IPS-18a (cell line): ENCODE data around the gene TTC28.

Experiments used
- H3K27ac ChIP-seq: one replicate; pipeline ENCODE4 v1.5.1; 2013; ENCODE audit warnings: low read length
- H3K27me3 ChIP-seq: one replicate; pipeline ENCODE4 v1.6.1; 2013; ENCODE audit warnings: mild to moderate bottlenecking, low read length; ENCODE audit not compliant: control insufficient read depth, insufficient read depth
- H3K36me3 ChIP-seq: one replicate; pipeline ENCODE4 v1.6.1; 2013; ENCODE audit warnings: low read depth, low read length; ENCODE audit not compliant: control insufficient read depth
- H3K4me1 ChIP-seq: one replicate; pipeline ENCODE4 v1.6.1; 2013; ENCODE audit warnings: low read depth, low read length; ENCODE audit not compliant: control insufficient read depth
- H3K4me3 ChIP-seq: one replicate; pipeline ENCODE4 v1.5.1; 2013; ENCODE audit warnings: low read length
- H3K9ac ChIP-seq: one replicate; pipeline ENCODE4 v1.6.1; 2013; ENCODE audit warnings: mild to moderate bottlenecking, low read length, moderate library complexity
- H3K9me3 ChIP-seq: one replicate; pipeline ENCODE4 v1.6.1; 2013; ENCODE audit warnings: low read depth, low read length; ENCODE audit not compliant: control insufficient read depth

The TTC28 gene

GRCh38 chr22:28428271-28428670, 251.4 kb downstream of the TTC28 start:
- H3K27me3 ChIP-seq = no peaks in the 10 kb centered on the region
- peaks cover 9% of the 10 kb centered on the region for H3K4me1 ChIP-seq
- H3K36me3 ChIP-seq = no peaks in the 10 kb centered on the region
- H3K9ac ChIP-seq = no peak overlapping the region
- H3K9me3 ChIP-seq = no peaks in the 10 kb centered on the region
- no peak overlapping the region for H3K4me3 ChIP-seq
- no peak overlapping the region for H3K27ac ChIP-seq

DNA sequence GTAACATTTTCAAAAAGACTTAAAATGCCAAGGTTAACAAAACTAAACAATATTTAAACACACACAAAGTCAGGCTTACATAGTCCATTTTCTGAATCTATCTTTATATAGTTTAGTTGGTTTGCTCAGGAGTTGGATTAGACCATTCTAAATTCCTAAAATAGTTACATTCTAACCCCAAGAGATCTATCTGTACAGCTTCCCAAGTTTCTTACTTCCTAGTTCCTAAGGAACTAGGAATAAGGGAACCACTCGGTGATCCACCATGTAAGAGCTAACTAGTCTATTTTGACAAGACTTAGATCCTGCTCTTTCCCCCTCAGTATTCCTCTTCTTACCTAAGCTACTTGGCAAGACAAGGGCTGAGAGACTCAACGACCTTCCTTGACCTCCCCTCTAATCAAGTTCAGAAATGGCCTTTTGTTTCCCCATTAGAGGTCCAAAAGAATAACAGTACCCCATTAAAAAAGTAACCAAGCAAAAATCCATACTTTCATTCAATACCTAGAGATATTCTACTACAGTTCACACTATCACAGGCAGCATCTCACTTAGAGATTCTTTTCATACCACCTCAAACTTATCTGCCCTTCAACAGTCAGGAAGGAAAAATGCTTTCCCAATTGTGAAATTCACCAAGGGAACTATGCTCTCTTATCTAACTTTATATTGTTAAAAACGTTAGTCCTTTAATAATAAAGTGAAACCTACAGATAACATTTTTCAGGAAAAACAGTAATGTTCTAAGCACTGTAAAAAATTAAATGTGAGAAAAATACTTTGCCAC, 253.1 kb downstream of the TTC28 start:
- H3K9ac ChIP-seq = no peak overlapping the region
- no peaks in the 10 kb centered on the region for H3K36me3 ChIP-seq
- no peaks in the 10 kb centered on the region for H3K27me3 ChIP-seq
- H3K27ac ChIP-seq = no peak overlapping the region
- peaks cover 9% of the 10 kb centered on the region for H3K4me1 ChIP-seq
- no peak overlapping the region for H3K4me3 ChIP-seq
- no peaks in the 10 kb centered on the region for H3K9me3 ChIP-seq

GRCh38 chr22:28425211-28425610, 254.4 kb downstream of the TTC28 start:
- no peaks in the 10 kb centered on the region for H3K9me3 ChIP-seq
- no peak overlapping the region for H3K27ac ChIP-seq
- no peak overlapping the region for H3K9ac ChIP-seq
- peaks cover 9% of the 10 kb centered on the region for H3K4me1 ChIP-seq
- no peaks in the 10 kb centered on the region for H3K36me3 ChIP-seq
- H3K27me3 ChIP-seq = no peaks in the 10 kb centered on the region
- no peak overlapping the region for H3K4me3 ChIP-seq

GRCh38 chr22:28424427-28425080, 255.1 kb downstream of the TTC28 start:
- H3K27me3 ChIP-seq = no peaks in the 10 kb centered on the region
- peaks cover 9% of the 10 kb centered on the region for H3K4me1 ChIP-seq
- H3K27ac ChIP-seq = peak overlapping the region; percentile 49
- H3K9ac ChIP-seq = no peak overlapping the region
- no peak overlapping the region for H3K4me3 ChIP-seq
- no peaks in the 10 kb centered on the region for H3K36me3 ChIP-seq
- H3K9me3 ChIP-seq = no peaks in the 10 kb centered on the region

DNA sequence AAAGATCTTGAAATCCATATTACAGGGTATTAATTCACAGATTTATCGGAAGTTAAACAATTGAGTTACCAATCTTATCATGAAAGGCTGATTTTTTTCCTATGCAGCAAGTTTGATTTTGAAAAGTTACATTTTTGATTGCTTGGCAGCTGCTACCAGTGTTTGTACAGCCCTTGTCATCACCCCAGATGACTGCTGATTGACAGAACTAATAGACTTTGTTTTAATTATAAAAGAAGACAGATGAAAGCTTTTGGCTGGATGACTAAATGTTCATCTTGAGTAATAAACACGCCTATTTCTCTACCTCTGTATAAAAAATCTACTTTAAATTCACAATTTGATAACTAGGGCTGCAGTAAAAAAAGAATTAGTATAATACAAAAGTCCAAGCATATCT, 259.7 kb downstream of the TTC28 start:
- Histone ChIP-seq H3K9me3 (no peaks in the 10 kb centered on the region), H3K4me3 (no peak overlapping the region), H3K27me3 (no peaks in the 10 kb centered on the region), H3K9ac (no peak overlapping the region), H3K4me1 (peaks cover 12% of the 10 kb centered on the region), H3K36me3 (no peaks in the 10 kb centered on the region), H3K27ac (no peak overlapping the region)

DNA sequence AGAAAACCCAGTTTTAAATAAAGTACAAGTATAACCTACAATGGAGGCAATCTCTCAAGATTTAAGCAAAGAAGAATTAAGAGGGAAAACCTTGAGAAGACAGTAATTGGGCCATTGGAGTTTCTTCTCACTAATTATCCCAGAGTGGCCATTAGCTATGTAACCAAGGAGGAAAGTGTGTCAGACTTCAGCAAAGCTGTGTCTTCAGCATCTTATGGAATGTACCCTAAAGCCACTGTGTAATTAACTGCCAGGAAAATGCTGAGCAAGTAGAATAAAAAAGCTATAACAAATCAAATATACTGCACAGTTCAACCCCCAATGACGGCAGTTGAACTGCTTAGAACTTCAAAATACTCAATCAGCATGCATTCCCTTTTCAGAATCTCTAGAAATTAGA, 261.6 kb downstream of the TTC28 start:
- Histone ChIP-seq H3K4me1 (peaks cover 6% of the 10 kb centered on the region), H3K9ac (no peak overlapping the region), H3K4me3 (no peak overlapping the region), H3K27me3 (no peaks in the 10 kb centered on the region), H3K36me3 (no peaks in the 10 kb centered on the region), H3K9me3 (no peaks in the 10 kb centered on the region), H3K27ac (no peak overlapping the region)

- Histone ChIP-seq H3K9ac (no peak overlapping the region), H3K9me3 (no peaks in the 10 kb centered on the region), H3K27ac (no peak overlapping the region), H3K4me1 (peaks cover 6% of the 10 kb centered on the region), H3K4me3 (no peak overlapping the region), H3K36me3 (no peaks in the 10 kb centered on the region), H3K27me3 (no peaks in the 10 kb centered on the region)
Observed at GRCh38 chr22:28417431-28417830, 262.2 kb downstream of the TTC28 start.

DNA sequence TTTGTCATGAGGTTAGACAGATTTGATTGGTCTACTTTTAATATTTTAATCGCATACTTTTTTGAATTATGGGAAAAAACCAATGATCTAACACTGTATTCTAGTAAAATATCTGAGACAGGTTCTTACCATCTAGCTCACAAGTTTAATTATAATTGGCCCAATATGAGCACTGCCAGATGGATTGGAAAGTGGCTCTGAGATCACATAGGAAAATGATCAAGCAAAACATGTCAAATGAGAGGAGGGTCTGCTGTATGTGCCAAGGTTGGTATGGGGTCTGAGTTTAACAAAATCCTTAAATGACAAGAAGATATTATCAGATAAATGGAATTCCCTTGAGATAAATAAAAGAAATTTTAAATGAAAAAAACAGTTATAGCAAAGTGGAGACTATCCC, 264.7 kb downstream of the TTC28 start:
- peaks cover 13% of the 10 kb centered on the region for H3K4me1 ChIP-seq
- no peaks in the 10 kb centered on the region for H3K9me3 ChIP-seq
- H3K4me3 ChIP-seq = no peak overlapping the region
- H3K9ac ChIP-seq = no peak overlapping the region
- no peaks in the 10 kb centered on the region for H3K27me3 ChIP-seq
- H3K27ac ChIP-seq = no peak overlapping the region
- no peaks in the 10 kb centered on the region for H3K36me3 ChIP-seq

GRCh38 chr22:28413612-28414399, 265.8 kb downstream of the TTC28 start:
- no peaks in the 10 kb centered on the region for H3K9me3 ChIP-seq
- H3K4me3 ChIP-seq = no peak overlapping the region
- H3K36me3 ChIP-seq = no peaks in the 10 kb centered on the region
- no peaks in the 10 kb centered on the region for H3K27me3 ChIP-seq
- no peak overlapping the region for H3K27ac ChIP-seq
- H3K9ac ChIP-seq = no peak overlapping the region
- H3K4me1 ChIP-seq = peaks cover 6% of the 10 kb centered on the region

DNA sequence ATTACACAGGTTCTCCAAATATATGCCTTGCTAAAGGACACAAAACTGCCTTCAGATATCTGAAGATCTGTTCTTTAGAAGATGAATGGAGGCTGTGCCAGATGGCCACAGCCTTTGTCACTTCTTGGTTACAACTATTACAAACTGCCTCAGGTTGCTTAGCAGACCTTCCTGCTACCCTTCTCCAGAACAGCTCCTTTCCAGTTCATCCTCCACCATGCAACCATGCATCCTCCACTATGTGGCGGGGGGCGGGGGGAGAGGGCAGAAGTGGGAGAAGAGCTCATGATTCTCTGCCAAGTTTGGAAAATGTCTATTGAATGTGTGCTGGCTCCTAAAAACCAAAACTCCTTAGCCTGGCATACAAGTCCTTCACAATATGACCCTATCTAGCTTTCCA, 267.5 kb downstream of the TTC28 start:
- Histone ChIP-seq H3K9me3 (no peaks in the 10 kb centered on the region), H3K9ac (no peak overlapping the region), H3K27me3 (no peaks in the 10 kb centered on the region), H3K36me3 (no peaks in the 10 kb centered on the region), H3K27ac (no peak overlapping the region), H3K4me3 (no peak overlapping the region), H3K4me1 (peaks cover 6% of the 10 kb centered on the region)

DNA sequence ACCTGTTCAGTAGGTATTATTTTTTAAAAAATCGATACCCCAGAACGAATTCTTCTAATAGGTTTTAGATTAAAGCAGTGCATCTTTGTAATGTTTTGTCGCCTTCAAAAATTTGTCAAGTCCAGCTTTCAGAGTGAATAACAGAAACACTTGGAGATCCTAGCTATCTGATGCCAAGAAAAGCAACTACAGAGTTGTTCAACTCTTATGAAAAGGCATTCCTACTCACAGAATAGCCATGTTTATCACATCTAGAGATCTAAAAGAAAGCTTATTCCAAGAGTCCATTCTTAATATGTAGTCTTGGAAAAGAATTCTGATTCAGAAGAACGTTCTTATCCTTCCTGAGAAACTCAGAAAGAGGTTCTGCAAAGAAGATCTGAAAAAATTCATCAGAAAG, 268.5 kb downstream of the TTC28 start:
- Histone ChIP-seq H3K9me3 (no peaks in the 10 kb centered on the region), H3K36me3 (no peaks in the 10 kb centered on the region), H3K27ac (no peak overlapping the region), H3K4me3 (no peak overlapping the region), H3K4me1 (peaks cover 6% of the 10 kb centered on the region), H3K27me3 (no peaks in the 10 kb centered on the region), H3K9ac (no peak overlapping the region)
